Central memory CD4-positive, alpha-beta T cell (primary cell): Measurements from ENCODE around the gene RPTN.
"Not testable (repeated sequence)": the region's sequence is repeated elsewhere in the genome, so short reads cannot be mapped to it uniquely, and the experiment has no call there.

ENCODE experiments used
- DNase-seq: peaks from one replicate; pipeline ENCODE4 v3.0.0; 2022

The RPTN gene

DNA sequence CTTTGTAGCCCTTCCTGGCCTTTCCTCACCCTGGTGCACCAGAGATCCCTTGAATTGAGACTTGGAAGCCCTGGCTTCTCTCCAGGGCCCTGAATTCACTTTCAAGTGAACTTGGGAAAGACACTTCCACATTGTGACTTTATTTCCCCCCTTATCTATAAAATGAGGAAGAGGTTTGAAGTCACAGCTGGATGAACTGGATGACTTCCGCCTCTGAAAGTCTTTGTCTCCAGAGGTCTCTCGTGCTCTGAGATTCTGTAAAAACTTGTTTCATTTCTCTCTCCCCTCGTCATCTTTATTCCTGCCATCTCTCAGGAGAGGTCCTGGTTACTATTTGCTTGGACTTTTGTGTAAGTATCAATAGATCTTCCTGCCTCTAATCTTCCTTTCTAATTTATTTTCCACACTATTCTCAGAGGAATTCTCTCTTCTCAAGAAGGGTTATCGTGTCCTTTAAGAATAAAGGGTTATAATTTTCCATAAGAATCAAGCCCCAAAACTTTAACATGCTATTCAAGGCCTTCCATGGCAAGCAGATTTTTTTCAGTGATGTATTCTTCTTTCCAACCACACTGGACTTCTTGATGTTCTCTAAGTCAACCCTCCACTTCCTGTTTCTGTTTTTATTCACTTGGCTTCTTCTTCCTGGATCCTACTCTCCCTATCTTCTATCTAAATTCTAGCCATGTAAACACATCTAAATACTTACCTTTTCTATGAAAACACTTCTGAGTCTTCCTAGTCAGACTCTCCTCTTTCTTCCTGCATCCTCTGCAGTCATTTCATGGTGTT, 6.5 kb upstream of the RPTN start:
- DNase-seq: no peak

DNA sequence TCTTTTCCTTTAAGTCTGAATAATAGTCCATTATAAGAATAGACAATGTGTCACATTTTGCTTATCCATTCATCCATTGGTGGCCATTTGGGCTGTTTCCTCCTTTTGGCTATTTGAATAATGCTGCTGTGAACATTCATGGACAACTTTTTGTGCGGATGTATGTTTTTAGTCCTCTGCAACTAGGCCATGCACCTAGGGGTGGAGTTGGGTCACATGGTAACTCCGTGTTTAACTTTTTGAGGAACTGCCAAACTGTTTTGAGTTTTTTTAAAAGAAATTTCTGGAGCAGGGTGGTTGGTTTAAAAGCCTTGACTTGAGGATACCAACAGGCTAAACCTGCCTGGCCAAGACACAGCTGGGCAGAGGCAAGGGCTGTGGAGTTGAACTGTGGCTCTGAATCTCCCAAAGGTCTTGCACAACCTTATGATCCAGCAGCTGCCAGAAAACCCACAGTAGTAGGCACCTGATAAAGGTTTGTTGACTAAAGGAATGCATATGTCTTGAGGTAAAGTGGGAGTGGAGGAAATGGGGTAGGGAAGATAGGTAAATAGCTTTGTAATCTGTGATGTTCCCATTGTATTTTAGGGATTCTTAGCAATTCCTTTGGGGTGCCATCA, 5.6 kb upstream of the RPTN start:
- DNase-seq: no peak

DNA sequence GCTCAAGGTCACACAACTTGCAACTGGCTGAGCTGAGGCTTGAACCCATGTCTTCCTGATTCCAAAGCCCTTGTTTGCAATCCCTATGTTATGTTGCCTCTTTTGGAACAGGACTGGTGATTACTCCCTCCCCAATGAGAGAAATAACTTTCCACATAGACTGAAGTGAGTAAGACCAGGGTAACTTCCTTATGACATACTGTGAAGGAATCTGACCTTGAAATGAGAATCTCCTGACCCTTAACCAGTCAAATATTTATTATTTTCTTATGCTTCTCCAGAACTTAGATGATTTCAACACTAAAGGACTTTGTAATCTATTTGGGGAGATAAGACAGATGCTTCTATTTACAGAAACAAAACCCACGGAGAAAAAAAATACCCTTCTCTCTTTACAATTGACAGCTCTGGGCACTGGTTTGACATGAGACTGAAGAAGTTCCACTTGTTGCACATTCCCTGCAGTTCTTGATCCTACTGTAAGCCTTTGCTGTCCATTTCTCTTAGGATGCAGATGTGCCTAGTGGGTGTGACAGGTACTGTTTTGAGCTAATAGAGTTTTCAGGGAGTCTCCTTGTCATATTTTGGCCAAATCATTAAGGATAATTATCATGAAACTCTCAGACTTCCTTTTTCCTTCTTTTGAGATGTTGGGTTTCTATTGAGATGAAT, 3.9 kb upstream of the RPTN start:
- no peak for DNase-seq

DNA sequence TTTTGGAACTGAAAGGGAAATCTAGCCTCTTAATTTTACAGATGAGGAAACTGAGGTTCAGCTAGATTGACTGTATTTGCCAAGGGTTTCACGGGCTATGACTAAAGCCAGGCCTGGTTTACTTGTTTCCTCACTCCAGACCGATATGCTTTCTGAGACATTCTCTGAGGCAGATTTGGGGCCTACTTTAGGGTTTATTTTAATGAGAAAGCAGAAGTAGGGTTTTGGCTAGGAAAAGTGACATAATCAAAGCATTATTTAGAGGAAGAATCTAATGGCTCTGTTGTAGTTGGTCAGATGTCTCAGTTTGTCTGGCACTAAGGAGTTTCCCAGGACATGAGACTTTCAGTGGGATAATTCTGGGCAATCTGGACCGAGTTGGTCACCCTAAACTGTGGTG, 1.5 kb upstream of the RPTN start:
- DNase-seq: no peak

DNA sequence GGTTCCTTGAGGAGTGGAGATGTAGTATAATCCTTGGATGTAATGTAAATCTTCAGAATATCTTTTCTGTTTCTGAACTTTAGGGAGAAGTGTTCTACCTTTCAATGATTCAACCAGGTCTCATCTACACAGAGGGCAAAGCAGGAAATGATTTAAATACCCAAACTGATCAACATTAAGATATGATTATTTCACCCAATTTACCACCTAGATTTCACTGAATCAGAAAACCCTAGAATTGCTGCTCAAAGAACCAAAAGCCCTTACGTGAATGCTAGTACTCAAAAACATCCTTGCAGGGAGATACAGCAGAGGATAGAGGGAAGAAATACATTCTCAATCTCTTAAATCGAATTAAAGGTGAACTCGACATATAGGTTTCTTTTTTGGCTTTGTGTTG, 5.0 kb downstream of the RPTN start:
- DNase-seq: no peak

DNA sequence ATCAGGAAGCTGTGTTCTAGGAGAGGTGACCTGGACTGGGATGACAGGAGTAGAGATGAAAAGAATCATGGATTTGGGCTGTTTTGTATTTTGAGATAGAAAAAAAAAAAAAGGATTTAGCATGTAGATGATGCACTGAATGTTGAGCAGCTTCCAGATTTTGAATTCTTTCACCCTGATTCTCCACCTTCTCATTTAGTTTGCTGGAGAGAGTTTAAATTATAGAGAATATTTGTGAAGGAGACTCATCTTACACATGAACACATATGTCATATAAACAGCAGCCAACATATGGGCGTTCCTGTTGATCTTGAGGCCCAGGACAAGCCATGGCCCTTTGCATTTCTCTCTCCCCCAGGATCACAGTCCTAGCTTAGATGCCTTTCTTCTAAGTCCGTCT, 7.4 kb downstream of the RPTN start:
- no peak for DNase-seq

DNA sequence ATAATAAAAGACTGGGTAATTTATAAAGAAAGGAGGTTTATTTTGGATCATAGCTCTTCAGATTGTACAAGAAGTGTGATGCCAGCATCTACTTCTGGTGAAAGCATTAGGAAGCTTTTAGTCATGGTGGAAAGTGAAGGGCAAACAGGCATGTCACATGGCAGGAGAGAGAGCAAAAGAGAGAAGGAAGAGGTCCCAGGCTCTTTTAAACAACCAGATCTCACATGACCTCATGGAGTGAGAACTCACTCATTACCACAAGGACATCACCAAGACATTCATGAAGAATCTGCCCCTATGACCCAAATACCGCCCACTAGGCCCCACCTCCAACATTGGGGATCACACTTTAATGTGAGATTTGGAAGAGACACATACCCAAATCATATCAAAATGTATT, 10.0 kb downstream of the RPTN start:
- no peak for DNase-seq

DNA sequence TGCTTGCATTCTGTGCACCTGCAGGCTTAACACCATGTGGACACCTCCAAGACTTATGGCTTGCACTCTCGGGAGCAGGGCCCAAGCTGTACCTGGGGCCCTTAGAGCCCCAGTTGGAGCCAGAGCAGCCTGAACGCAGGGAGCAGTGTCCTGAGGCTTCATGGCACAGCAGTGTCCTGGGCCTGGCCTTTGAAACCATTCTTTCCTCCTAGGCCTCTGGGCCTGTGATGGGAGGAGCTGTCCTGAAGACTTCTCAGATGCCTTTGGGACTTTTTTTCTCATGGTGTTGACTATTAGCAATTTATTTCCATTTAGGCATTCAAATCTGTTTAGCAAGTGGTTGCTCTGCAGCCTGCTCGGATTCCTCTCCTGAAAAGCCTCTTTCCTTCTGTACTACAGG, 11.0 kb downstream of the RPTN start:
- no peak for DNase-seq

DNA sequence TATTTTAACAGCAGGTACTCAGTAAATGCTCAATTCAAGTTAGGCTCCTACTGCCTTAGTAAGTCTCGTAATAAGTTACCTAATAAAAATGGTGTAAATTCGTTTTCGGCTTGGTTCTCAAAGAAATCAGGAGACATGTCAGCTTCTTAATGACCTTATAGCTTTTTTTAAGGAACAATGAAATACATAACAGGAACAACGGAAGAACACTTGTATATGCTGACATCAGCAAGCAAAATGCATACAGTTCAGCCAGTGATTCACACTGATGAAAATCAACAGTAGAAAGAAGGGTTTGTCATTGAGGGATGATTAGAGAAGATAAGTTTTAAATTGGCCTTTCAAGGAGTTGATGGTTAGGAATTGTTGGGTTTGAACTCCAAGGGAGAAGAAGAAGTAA, 13.3 kb downstream of the RPTN start:
- no peak for DNase-seq

DNA sequence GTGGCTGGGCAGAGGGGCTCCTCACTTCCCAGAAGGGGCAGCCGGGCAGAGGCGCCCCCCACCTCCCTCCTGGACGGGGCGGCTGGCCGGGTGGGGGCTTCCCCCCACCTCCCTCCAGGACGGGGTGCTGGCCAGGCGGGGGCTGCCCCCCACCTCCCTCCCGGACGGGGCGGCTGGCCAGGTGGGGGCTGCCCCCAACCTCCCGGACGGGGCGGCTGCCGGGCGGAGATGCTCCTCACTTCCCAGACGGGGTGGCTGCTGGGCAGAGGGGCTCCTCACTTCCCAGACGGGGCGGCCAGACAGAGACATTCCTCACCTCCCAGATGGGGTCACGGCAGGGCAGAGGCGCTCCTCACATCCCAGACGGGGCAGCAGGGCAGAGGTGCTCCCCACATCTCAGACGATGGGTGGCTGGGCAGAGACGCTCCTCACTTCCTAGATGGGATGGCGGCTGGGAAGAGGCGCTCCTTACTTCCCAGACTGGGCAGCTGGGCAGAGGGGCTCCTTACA, 14.3 kb downstream of the RPTN start:
- not testable (repeated sequence) for DNase-seq

DNA sequence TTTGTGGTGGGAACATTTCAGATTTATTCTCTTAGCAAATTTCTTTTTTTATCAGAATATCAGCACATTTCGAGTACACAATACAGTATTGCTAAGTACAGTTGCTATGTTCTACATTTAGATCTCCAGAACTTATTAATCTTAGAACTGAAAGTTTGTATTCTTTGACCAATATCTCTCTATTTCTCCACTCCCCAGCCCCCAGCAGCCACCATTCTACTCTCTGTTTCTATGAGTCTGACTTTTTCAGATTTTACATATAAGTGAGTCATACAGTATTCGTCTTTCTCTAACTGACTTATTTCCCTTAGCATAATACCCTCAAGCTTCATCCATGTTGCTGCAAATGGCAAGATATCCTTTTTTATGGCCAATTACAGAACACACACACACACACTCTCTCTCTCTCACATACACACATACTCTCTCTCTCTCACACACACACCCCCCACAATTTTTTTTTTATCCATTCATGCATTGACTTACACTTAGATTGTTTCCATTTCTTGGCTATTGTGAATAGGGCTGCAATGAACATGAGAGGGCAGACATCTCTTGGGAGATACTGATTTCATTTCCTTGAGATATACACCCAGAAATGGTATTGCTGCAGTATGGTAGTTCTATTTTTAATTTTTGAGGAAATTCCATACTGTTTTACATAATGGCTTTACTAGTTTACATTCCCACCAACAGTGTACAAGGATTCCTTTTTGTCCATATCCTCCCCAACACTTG, 15.7 kb downstream of the RPTN start:
- no peak for DNase-seq

DNA sequence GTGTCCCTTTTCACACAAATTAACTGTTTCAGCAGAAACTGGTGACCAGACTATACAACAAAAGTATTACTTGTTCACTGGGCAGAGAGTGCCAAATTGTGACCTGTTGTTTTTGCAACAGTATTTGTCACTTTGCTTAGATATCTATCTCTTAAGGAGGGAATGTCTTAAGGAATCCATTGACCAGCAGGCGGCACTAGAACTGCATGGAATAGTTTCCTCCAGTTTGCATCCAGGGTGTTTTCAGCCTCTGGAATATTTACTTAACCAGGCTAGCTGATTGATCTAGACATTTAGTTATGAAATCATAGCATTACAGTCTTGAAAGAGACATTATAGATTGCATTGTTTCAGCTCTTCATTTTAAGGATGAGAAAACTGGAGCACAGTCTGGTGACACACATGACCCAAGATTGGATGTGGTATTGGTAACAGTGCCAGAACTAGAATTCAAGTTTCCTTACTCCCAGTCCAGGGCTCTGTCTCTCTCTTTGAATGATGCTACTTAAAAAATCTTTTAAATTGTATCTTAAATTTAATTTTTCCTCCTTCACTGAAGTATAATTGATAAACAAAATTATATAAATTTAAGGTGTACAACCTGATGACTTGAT, 16.9 kb downstream of the RPTN start:
- DNase-seq: no peak

DNA sequence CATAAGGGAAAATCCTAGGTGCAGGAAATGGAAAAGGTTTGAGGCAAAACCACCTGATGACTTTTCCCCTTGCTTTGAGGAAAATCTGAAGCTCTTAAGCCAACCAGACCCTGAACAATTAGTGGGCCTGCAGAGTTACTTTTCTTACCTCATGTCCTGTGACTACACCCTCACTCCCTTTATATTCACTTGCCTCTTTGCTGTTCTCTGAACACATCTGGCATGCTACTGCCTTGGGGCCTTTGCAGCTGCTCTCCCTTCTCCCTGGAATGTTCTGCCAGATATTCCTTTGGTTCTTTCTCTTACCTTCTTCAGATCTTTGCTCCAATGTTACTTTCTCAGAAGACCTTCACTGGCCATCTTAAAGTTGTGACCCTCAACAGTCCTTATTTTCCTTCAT, 21.8 kb downstream of the RPTN start:
- no peak for DNase-seq

DNA sequence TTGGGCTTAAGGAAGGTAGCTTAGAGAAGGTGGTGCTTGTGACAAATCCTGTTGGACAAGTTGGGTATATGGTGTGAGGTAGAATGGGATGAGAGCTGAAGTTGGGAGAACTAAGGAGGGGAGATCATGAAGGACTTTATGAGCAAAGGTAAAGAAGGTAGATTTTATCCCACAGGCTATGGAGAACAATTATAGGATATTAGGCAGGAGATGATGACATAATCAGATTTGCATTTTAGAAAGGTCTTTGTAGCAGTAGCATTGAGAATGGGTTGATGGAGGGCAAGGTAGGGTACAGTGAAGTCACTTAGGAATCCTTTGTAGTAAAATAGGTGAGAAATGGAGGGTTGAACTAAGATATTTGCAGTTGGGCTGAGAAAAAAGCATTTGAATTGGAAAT, 28.8 kb downstream of the RPTN start:
- no peak for DNase-seq

DNA sequence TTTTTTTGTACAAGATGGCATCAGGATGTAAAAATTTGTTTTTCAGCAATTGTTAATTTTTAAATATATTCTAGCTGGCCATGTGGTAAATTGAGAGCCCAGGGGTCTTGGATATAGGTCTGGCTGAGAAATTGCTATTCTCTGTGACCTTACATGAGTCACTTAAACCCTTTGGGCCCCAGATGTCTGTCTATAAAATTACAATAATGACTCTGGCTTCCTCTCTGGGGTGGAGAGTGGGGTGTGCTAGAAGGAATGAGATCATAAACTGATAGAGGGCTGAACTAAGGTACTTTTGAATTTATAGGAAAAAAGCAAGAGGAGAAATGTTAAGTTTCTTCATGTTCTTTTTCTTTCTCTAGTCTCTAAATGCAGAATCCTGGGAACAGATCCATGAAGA, 31.4 kb downstream of the RPTN start:
- DNase-seq: no peak

DNA sequence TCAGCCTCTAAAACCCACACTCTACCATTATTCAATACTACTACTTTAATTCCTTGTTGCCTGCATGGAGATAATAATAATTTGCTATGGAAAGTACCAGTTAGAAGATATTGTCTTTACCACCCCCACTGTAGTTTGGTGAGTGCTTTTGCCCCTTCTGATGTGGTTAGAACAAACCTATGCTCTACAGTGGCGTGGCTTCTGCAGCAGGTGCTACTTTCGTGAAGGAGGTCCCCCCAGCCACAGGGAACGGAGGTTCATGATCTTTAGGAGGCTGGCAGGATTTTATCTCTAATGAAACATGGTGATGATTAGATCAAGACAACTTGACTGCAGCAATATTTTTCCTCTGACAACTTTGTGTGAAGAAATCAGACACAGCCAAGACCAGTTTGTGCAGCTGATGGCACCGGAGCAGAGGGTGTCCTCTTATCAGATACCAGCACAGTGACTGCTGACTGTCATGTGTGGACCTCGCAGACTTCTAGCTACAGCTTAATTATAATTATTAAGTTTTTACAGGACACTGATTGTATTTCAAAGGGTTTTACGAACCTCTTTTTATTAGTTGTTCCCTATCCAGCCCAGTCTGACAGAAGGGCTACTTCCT, 33.1 kb downstream of the RPTN start:
- no peak for DNase-seq

DNA sequence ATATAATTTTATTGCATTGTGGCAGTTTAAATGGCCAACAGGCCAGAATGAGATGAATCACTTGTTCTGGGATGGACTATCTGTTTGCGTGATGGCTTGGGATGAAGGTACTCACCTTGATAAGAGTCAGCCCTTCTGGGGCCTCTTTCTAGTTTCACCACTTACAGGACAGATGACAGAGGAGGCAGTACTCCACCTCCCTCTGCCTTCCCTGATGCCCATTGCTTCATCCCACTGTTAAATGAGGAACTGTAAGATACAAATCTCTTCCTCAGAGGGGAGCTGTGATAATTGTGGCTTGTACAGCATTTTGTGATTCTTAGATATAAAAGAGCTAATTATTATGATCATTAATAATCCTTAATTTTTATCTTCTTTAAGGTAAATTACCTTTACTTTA, 40.1 kb downstream of the RPTN start:
- no peak for DNase-seq

DNA sequence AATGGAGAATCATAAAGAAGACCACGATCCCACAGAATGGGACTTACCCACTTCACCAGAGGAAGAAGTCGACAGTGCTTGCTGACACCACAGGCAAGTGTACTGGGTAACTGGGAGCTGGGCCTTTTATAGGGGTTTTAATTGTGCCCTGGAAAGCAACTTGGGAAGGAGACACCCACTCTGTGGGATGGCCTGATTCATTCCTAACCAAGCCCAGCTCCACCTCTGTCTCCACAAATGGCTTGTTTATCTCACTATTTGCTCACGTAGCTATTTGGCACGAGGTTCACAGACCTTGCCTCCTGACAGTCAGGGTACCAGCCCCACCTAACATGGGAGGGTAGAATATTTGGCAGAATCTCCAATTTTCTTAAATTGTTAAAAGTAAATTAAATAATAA, 43.7 kb downstream of the RPTN start, which contains the start of gene TCHH:
Gene TCHH, minus strand, starts transcription at position 101 of the 400 bp plus-strand sequence. CDS start 1,364 bp downstream, outside the sequence.
- no peak for DNase-seq

DNA sequence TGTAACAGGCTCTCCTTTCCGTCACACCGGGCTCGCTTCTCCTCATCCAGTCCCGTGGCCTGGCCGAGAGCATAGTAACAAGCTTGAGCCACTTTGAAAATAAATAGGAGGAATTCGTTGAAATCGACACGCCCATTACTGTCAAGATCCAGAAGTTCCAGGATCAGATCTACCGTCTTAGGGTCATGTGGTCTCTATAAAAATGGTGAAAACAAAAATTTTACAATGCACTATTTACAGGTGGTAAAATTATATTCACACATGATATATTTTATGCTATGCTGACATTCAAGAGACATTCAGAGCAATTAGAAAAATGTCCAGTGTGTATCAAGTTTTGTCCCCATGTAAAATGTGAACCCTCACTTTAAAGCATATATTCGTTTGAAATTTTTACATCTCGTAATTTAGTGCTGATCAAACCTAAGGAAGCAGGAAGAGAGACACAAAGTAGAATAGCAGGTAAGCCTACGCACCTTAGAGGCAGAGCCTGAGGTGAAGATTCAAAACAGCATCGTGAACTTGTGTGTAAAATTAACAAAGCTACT, 46.1 kb downstream of the RPTN start:
- no peak for DNase-seq

DNA sequence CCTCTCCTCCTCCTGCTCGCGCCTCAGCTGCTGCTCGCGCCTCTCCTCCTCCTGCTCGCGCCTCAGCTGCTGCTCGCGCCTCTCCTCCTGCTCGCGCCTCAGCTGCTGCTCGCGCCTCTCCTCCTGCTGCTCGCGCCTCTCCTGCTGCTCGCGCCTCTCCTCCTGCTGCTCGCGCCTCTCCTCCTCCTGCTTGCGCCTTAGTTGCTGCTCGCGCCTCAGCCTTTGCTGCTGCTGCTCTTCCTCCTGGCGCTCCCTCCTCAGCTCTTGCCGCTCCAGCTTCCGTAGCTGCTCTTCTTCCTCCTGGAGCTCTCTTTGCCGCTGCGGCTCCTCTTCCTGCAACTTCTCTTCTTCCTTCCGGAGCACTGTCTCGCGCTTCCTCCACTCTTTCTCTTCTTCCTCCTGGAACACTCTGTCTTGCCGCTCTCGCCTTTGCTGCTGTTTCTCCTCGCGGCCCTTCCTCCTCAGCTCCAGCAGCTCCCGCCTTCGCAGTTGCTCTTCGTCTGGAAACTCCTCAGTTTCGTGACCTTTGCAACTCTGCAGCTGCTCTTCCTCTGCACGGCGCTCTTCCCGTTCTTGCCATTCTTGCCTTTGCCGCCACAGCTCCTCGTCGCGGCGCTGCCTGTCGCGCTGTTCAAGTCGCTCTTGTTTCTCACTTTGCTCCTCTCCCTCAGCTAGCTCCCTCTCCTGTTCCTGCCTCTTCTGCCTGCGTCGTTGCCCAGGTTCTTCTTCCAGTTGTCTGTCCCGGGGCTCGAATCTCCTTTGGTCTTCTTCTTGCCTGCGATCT, 46.7 kb downstream of the RPTN start:
- DNase-seq: peak; percentile 2

DNA sequence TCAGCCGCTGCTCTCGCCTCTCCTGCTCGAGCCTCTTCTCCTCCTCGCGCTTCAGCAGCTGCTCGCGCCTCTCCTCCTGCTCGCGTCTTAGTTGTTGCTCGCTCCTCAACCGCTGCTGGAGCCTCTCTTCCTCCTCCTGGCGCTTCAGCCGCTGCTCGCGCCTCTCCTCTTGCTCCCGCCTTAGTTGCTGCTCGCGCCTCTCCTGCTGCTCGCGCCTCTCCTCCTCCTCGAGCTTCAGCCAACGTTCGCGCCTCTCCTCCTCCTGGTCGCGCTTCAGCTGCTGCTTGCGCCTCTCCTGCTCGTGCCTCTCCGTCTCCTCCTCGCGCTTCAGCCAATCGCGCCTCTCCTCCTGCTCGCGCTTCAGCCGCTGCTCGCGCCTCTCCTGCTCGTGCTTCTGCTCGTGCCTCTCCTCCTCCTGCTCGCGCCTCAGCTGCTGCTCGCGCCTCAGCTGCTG, 47.5 kb downstream of the RPTN start:
- peak; percentile 7 for DNase-seq
